AG09309 (cell line): ENCODE data around the gene ZFYVE28.
"Not testable (repeated sequence)": the region's sequence is repeated elsewhere in the genome, so short reads cannot be mapped to it uniquely, and the experiment has no call there.

Source experiments
- DNase-seq: peaks from one replicate; pipeline ENCODE4 v3.0.0-alpha.2; 2010; ENCODE audit warnings: low read depth
- H3K4me3 ChIP-seq: 2 replicates; pipeline ENCODE4 v1.5.1; 2011; ENCODE audit warnings: mild to moderate bottlenecking, low read depth, low read length, moderate library complexity; ENCODE audit not compliant: control insufficient read depth
- CTCF ChIP-seq: IDR thresholded peaks from 2 replicates; pipeline ENCODE4 v1.5.1; 2011; ENCODE audit warnings: mild to moderate bottlenecking, low read depth, low read length, inconsistent platforms; ENCODE audit not compliant: insufficient read depth, control insufficient read depth; ENCODE audit errors: missing control alignments

The ZFYVE28 gene

GRCh38 chr4:2432991-2433530 lies 14.6 kb upstream of the ZFYVE28 start:
- no peak for TF ChIP-seq CTCF
- no peak overlapping the region for H3K4me3 ChIP-seq
- DNase-seq, result peak; percentile 18

- no peak overlapping the region for H3K4me3 ChIP-seq
- DNase-seq, result no peak
- TF ChIP-seq CTCF, result no peak
Measured at GRCh38 chr4:2432004-2432403, 13.6 kb upstream of the ZFYVE28 start.

GRCh38 chr4:2429945-2430757 lies 11.7 kb upstream of the ZFYVE28 start:
- peak; percentile 31 for DNase-seq
- H3K4me3 ChIP-seq, result not testable (repeated sequence)

- no peak overlapping the region for H3K4me3 ChIP-seq
- DNase-seq, result no peak
- TF ChIP-seq CTCF, result no peak
Measured at GRCh38 chr4:2428496-2429213, 10.2 kb upstream of the ZFYVE28 start.

- TF ChIP-seq CTCF, result no peak
Measured at GRCh38 chr4:2427383-2428334, 9.2 kb upstream of the ZFYVE28 start.

GRCh38 chr4:2426711-2427275 lies 8.3 kb upstream of the ZFYVE28 start:
- H3K4me3 ChIP-seq, result no peak overlapping the region
- TF ChIP-seq CTCF, result no peak
- DNase-seq, result no peak

More at GRCh38 chr4:2427383-2428334, 9.2 kb upstream of the ZFYVE28 start:
- H3K4me3 ChIP-seq, result no peak overlapping the region
- no peak for DNase-seq
